K562 (cell line): ENCODE data around the gene MYL5. TPM values are rescaled to one million over a fixed set of nuclear protein-coding genes. Genes with fewer than 3 reads are reported as not detected.

Experiments used
- DEAF1 ChIP-seq: fragments of 450-650 bp; formaldehyde crosslinking; IDR thresholded peaks from 2 replicates; pipeline ENCODE4 v1.4.0; 2020; ENCODE audit warnings: mild to moderate bottlenecking, moderate library complexity
- DNMT1 ChIP-seq: fragments of 450-650 bp; IDR thresholded peaks from 2 replicates; pipeline ENCODE4 v1.6.1; 2016; ENCODE audit warnings: antibody characterized with exemption, mild to moderate bottlenecking
- ELF1 ChIP-seq: fragments of 200-800 bp; sonication (Bioruptor generic); IDR thresholded peaks from 2 replicates; pipeline ENCODE4 v1.6.1; 2016; ENCODE audit warnings: missing genetic modification characterization, missing compliant biosample characterization
- ELK1 ChIP-seq: sonication (generic); formaldehyde crosslinking; IDR thresholded peaks from 2 replicates; pipeline ENCODE4 v1.8.1; 2022; ENCODE audit warnings: missing genetic modification reagents
- IFI16 ChIP-seq: fragments of 250-450 bp; sonication (Bioruptor Pico); IDR thresholded peaks from 2 replicates; pipeline ENCODE4 v2.1.2; 2022; ENCODE audit warnings: mild to moderate bottlenecking, inconsistent platforms
- MCM7 ChIP-seq, 2 experiments: fragments of 450-650 bp; IDR thresholded peaks; 2 replicates each; pipeline ENCODE4 v1.6.1; 2016 to 2018
- NR2C1 ChIP-seq, 2 experiments: fragments of 450-650 bp; IDR thresholded peaks; 2 replicates each; pipeline ENCODE4 v1.6.1; 2017; ENCODE audit warnings: mild to moderate bottlenecking in 2 of 2, antibody characterized with exemption in 1 of 2, inconsistent platforms in 1 of 2, missing compliant biosample characterization in 1 of 2, missing genetic modification characterization in 1 of 2
- POLR3G ChIP-seq: IDR thresholded peaks from 2 replicates; pipeline ENCODE4 v1.6.1; 2011; ENCODE audit not compliant: insufficient read length, insufficient replicate concordance; ENCODE audit errors: extremely low read depth
- PRDM10 ChIP-seq: fragments of 450-650 bp; IDR thresholded peaks from 2 replicates; pipeline ENCODE4 v1.6.1; 2018; ENCODE audit not compliant: partially characterized antibody
- ZBTB34 ChIP-seq: fragments of 250-450 bp; sonication (Bioruptor Pico); IDR thresholded peaks from 2 replicates; pipeline ENCODE4 v1.8.0; 2021; ENCODE audit warnings: mild to moderate bottlenecking, moderate library complexity
- ZNF444 ChIP-seq: fragments of 250-450 bp; sonication (Bioruptor Pico); IDR thresholded peaks from 2 replicates; pipeline ENCODE4 v1.4.0; 2020; ENCODE audit warnings: mild to moderate bottlenecking, moderate library complexity
- ZNF589 ChIP-seq: fragments of 200-800 bp; sonication (Bioruptor generic); IDR thresholded peaks from 2 replicates; pipeline ENCODE4 v1.6.1; 2016; ENCODE audit warnings: low read depth, missing genetic modification characterization, missing compliant biosample characterization
- ZNF717 ChIP-seq: fragments of 250-450 bp; sonication (Bioruptor Pico); IDR thresholded peaks from 2 replicates; pipeline ENCODE4 v1.5.0; 2021
- polyA plus RNA-seq, 8 experiments: library from polyadenylated mRNA; depleted of rRNA in 4 of 8; stranded (reverse) in 5 of 8; unstranded in 3 of 8; fragments of >200 nt; fragmentation: Nextera tagmentation in 2 of 8; fragmentation: Illumina TruSeq in 1 of 8; extraction: Ambion mirVana in 2 of 8; extraction: Trizol in 1 of 8; gene quantifications; 2 replicates each; pipeline versions ENCODE4 v1.2.1 to v1.2.3, GENCODE V29; 2011 to 2014; ENCODE audit warnings: inconsistent platforms in 1 of 8, missing spikeins in 1 of 8
- total RNA-seq, 7 experiments: library from RNA; depleted of rRNA in 6 of 7; stranded (reverse); fragments of >200 nt in 6 of 7; fragmentation: Illumina TruSeq in 2 of 7; extraction: Trizol in 2 of 7; gene quantifications; 2 replicates each; pipeline versions ENCODE4 v1.2.1 to v1.2.3, GENCODE V29; 2011 to 2021; ENCODE audit warnings: low replicate concordance in 1 of 7
- TF ChIP-seq, protein P1 (sequence below), 2 experiments: IDR thresholded peaks; 2 replicates each; pipeline ENCODE4 v1.6.1; 2011; ENCODE audit warnings: borderline replicate concordance in 1 of 2, control low read depth in 1 of 2, low read depth in 1 of 2, low read length in 1 of 2, mild to moderate bottlenecking in 1 of 2, mixed read lengths in 1 of 2, moderate library complexity in 1 of 2; ENCODE audit not compliant: insufficient read depth in 1 of 2, insufficient read length in 1 of 2, poor library complexity in 1 of 2, severe bottlenecking in 1 of 2; ENCODE audit errors: extremely low read depth in 1 of 2

The MYL5 gene
- total and polyA plus RNA-seq, 9 of the 15 experiments (the other 6 are each of a cell fraction or from before 2014, with no cell fraction given), result 1.4 to 10.0 (median 4.1) TPM

DNA sequence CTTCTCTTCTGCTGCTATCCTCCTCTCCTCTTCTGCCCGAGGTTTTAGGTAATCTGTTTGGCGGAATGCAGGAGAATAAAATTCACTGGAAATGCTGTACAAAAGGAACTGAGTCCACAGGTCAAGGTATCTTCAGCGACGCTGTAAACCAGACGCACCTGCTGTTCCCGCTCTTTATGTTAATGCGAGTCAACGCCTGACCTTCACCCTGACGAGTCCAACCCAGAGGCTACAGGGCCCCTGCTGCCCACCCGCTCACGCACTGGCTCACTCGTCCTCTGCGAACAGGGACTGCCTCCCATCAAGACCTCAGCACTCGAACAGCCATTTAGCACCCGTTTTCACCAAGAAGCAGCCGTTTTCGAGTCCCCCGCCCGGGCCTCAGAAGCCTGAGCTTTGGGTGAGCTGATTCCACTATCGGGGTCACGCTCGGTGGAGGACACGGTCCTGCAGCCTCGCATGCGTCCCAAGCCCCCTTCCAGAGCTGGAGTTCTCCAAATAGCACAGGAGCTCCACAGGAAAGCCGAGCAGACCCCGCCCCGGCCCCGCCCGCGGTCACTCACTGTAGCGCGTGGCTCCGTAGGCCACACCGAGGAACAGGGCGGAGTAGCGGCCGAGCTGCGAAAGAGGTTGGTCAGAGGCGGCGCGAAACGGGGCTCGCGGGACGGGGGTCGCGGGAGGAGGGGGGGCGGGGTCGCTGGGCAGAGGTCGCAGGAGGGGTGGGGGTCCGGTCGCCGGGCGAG is 822 bp upstream of the MYL5 start (continued):
- TF ChIP-seq POLR3G, result no peak
- TF ChIP-seq ELF1 (tag), result no peak
- no peak for TF ChIP-seq ZNF589 (CRISPR knock-in tag)
- TF ChIP-seq ELK1 (CRISPR knock-in tag), result no peak
- no peak for TF ChIP-seq DEAF1 (CRISPR knock-in tag)
- TF ChIP-seq ZBTB34 (CRISPR knock-in tag), result no peak
- TF ChIP-seq PRDM10, result no peak
- TF ChIP-seq NR2C1 (IDR thresholded peaks at IDR 0.05), result no peak
- no peak for TF ChIP-seq NR2C1 (tag; IDR thresholded peaks at IDR 0.05)
- TF ChIP-seq ZNF717 (CRISPR knock-in tag), result no peak
- no peak for TF ChIP-seq MCM7 (IDR thresholded peaks at IDR 0.05)
- no peak for TF ChIP-seq DNMT1
- TF ChIP-seq, protein P1, sequence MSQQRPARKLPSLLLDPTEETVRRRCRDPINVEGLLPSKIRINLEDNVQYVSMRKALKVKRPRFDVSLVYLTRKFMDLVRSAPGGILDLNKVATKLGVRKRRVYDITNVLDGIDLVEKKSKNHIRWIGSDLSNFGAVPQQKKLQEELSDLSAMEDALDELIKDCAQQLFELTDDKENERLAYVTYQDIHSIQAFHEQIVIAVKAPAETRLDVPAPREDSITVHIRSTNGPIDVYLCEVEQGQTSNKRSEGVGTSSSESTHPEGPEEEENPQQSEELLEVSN (IDR thresholded peaks at IDR 0.05; ENCODE audit: borderline replicate concordance in 1 of 2, extremely low read depth in 1 of 2, insufficient read depth in 1 of 2, insufficient read length in 1 of 2, low read depth in 1 of 2, low read length in 1 of 2, poor library complexity in 1 of 2, severe bottlenecking in 1 of 2), result peak; percentile 83 to 92
- no peak for TF ChIP-seq ZNF444
- TF ChIP-seq IFI16, result no peak
